ENCODE data around the gene XYLT2.
A peak's percentile ranks its signal among the peaks of the same experiment; 100 is the strongest.
"Not testable (repeated sequence)": the region's sequence is repeated elsewhere in the genome, so short reads cannot be mapped to it uniquely, and the experiment has no call there.

Gene XYLT2

DNA sequence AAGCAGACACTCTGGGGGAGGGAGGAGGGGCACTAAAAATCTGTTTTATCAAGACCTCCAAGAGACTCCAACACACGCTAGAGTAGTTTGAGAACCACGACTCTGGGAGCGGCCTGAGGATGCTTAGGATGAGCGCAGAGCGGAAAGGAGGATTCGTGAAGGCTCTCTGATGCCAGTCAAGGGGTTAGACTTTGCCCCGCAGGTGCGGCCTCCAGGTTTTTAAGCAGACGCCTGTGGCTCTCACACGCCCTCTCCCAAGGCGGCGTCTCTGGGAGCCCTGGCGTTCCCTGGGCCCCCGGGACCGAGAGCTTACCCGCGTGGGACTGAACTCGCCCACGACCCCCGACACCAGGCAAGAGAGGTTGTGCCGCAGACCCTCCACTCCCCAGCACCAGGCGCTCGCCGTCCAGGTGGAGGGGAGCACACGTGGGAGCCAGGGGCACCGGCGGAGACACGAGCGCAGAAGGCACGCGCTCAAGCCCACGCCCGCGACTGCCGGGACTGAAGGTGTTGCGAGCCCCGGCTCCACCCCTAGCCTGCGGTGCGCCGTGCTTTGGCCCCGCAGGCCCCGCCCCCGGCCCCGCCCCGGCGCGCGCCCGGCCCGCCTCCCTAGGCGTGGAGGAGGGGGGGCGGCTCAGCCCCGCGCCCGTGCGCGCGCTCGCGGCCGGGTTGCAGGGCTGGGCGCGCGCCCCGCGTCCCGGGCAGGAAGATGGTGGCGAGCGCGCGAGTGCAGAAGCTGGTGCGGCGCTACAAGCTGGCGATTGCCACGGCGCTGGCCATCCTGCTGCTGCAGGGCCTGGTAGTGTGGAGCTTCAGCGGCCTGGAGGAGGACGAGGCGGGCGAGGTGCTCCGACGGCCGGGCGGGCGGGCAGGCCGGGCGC is at the start of gene XYLT2:
XYLT2 (plus strand) TSS at position 695 of the 881 bp plus-strand sequence; CDS start at position 710, 15 bp downstream.
- DNase-seq (peak; percentile 86 to 89), ATAC-seq (peak; percentile 90)
- peak within 1 kb of the TSS; percentile 98 to 99 for H3K27ac Mint-ChIP-seq
- peaks cover 49% of the 10 kb centered on the region for H3K4me1 Mint-ChIP-seq
- no peaks in the 10 kb centered on the region for H3K9me3 Mint-ChIP-seq
- H3K27me3 Mint-ChIP-seq, result no peaks in the 10 kb centered on the region
- H3K4me3 Mint-ChIP-seq, result peak within 1 kb of the TSS; percentile 92 to 97

DNA sequence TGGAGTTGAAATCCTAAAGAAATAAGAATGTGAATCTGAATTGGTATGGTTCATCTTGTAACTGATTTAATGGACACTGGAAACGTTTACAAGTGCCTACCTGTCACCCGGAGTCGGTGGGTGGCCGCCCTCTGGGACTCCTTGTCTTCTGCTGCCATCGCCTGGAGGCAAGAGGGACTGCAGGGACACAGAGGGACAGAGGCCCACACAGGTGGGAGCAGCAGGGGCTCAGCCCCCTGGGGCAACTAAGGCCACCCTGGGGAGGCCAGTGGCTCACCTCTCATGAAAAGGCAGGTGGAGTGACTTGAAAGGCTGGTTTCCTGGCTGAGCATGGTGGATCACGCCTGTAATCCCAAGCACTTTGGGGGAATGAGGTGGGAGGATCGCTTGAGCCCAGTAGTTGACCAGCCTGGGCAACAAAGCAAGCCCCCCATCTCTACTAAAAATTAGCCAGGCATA is 48.5 kb upstream of the XYLT2 start:
- Mint-ChIP-seq H3K9me3 (no peaks in the 10 kb centered on the region), H3K4me1 (peaks cover 6% of the 10 kb centered on the region), H3K27ac (no peak overlapping the region), H3K4me3 (no peak overlapping the region), H3K27me3 (peaks cover 7% of the 10 kb centered on the region)
- DNase-seq (peak; percentile 84 to 86), ATAC-seq (peak; percentile 96)

GRCh38 chr17:50298018-50298417 is 47.9 kb upstream of the XYLT2 start:
- H3K4me1 Mint-ChIP-seq, result peaks cover 6% of the 10 kb centered on the region
- ATAC-seq, result no peak
- no peaks in the 10 kb centered on the region for H3K9me3 Mint-ChIP-seq
- H3K4me3 Mint-ChIP-seq, result no peak overlapping the region
- H3K27me3 Mint-ChIP-seq, result peaks cover 7% of the 10 kb centered on the region
- H3K27ac Mint-ChIP-seq, result no peak overlapping the region
- no peak for DNase-seq

- no peak for DNase-seq
- Mint-ChIP-seq H3K27me3 (peaks cover 16% of the 10 kb centered on the region), H3K9me3 (no peaks in the 10 kb centered on the region), H3K4me1 (peaks cover 12% of the 10 kb centered on the region), H3K4me3 (no peak overlapping the region), H3K27ac (no peak overlapping the region)
- no peak for ATAC-seq
Measured at GRCh38 chr17:50299776-50300175, 46.1 kb upstream of the XYLT2 start.

- H3K4me3 Mint-ChIP-seq, ATAC-seq, H3K27ac Mint-ChIP-seq, H3K9me3 Mint-ChIP-seq, DNase-seq: not testable (repeated sequence)
- Mint-ChIP-seq H3K4me1 (peaks cover 20% of the 10 kb centered on the region), H3K27me3 (peaks cover 26% of the 10 kb centered on the region)
Measured at GRCh38 chr17:50300824-50301223, 45.1 kb upstream of the XYLT2 start.

DNA sequence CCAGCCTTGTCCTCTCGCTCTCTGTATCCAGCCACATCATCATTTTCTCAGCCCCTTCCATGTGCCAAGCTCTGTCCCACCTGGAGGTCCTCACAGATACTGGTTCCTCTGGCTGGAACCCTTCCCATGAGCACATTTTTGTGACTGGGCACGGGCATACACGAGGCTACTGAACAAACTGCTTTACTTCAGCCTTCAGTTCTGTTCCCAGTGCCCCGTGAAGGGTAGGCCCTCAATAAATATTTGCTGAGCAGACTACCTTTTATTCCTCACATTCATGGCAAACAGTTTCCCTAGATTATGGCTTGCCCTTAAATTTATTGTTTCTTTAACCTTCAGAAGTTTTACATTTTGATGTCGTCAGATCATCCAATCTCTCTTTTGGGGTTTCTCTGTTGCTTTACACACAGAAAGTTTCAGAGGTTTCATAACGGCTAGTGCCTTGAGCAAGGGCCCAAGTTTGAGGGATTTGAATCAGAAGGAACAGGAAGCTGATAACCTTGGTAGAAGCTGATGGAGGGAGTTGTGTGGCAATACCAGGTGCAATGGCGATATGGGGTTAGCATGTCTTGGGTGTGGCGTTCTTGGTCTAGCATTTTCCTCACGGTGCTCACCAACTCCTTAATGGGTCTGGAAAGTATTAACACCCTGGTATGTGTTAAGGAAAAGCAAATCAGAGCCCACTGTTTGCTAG is 43.9 kb upstream of the XYLT2 start:
- peak; percentile 46 for ATAC-seq
- Mint-ChIP-seq H3K27me3 (peaks cover 36% of the 10 kb centered on the region), H3K4me3 (no peak overlapping the region), H3K27ac (peak overlapping the region in 1 of 2 donors; percentile 42), H3K9me3 (no peaks in the 10 kb centered on the region), H3K4me1 (peaks cover 20% of the 10 kb centered on the region)
- DNase-seq, result no peak

GRCh38 chr17:50303051-50303450 is 42.9 kb upstream of the XYLT2 start:
- Mint-ChIP-seq H3K27ac (no peak overlapping the region), H3K4me1 (peaks cover 18% of the 10 kb centered on the region), H3K4me3 (no peak overlapping the region)

GRCh38 chr17:50303596-50303995 is 42.3 kb upstream of the XYLT2 start:
- peak overlapping the region in 1 of 2 donors; percentile 68 for H3K27ac Mint-ChIP-seq
- ATAC-seq, result no peak
- no peak for DNase-seq
- H3K9me3 Mint-ChIP-seq, result no peaks in the 10 kb centered on the region
- peaks cover 36% of the 10 kb centered on the region for H3K27me3 Mint-ChIP-seq
- H3K4me1 Mint-ChIP-seq, result peaks cover 22% of the 10 kb centered on the region
- no peak overlapping the region for H3K4me3 Mint-ChIP-seq

More at GRCh38 chr17:50303051-50303450, 42.9 kb upstream of the XYLT2 start:
- Mint-ChIP-seq H3K9me3 (no peaks in the 10 kb centered on the region), H3K27me3 (peaks cover 36% of the 10 kb centered on the region)
- DNase-seq (no peak), ATAC-seq (no peak)

GRCh38 chr17:50304781-50305404 is 41.0 kb upstream of the XYLT2 start:
- peak overlapping the region; percentile 93 to 96 for H3K27ac Mint-ChIP-seq
- ATAC-seq (peak; percentile 66), DNase-seq (peak in 1 of 2 donors; percentile 25)
- no peaks in the 10 kb centered on the region for H3K9me3 Mint-ChIP-seq
- peaks cover 32% of the 10 kb centered on the region for H3K4me1 Mint-ChIP-seq
- H3K27me3 Mint-ChIP-seq, result peaks cover 36% of the 10 kb centered on the region
- peak overlapping the region in 1 of 2 donors; percentile 37 for H3K4me3 Mint-ChIP-seq

GRCh38 chr17:50307654-50308053 is 38.3 kb upstream of the XYLT2 start:
- Mint-ChIP-seq H3K4me3 (no peak overlapping the region), H3K4me1 (peaks cover 51% of the 10 kb centered on the region), H3K9me3 (no peaks in the 10 kb centered on the region), H3K27ac (peak overlapping the region in 1 of 2 donors; percentile 76), H3K27me3 (peaks cover 41% of the 10 kb centered on the region)
- no peak for ATAC-seq
- DNase-seq, result no peak

GRCh38 chr17:50308666-50309065 is 37.3 kb upstream of the XYLT2 start:
- H3K4me1 Mint-ChIP-seq, result peaks cover 51% of the 10 kb centered on the region
- no peak for DNase-seq
- ATAC-seq, result no peak
- H3K27ac Mint-ChIP-seq, result peak overlapping the region; percentile 22 to 42
- H3K27me3 Mint-ChIP-seq, result peaks cover 41% of the 10 kb centered on the region
- H3K9me3 Mint-ChIP-seq, result no peaks in the 10 kb centered on the region
- H3K4me3 Mint-ChIP-seq, result peak overlapping the region; percentile 22 to 65

GRCh38 chr17:50310455-50311111 is 35.3 kb upstream of the XYLT2 start:
- Mint-ChIP-seq H3K4me1 (peaks cover 38% of the 10 kb centered on the region), H3K9me3 (no peaks in the 10 kb centered on the region), H3K27me3 (peaks cover 24% of the 10 kb centered on the region), H3K4me3 (peak overlapping the region; percentile 65 to 74), H3K27ac (peak overlapping the region in 1 of 2 donors; percentile 84)
- ATAC-seq (peak; percentile 13), DNase-seq (no peak)

DNA sequence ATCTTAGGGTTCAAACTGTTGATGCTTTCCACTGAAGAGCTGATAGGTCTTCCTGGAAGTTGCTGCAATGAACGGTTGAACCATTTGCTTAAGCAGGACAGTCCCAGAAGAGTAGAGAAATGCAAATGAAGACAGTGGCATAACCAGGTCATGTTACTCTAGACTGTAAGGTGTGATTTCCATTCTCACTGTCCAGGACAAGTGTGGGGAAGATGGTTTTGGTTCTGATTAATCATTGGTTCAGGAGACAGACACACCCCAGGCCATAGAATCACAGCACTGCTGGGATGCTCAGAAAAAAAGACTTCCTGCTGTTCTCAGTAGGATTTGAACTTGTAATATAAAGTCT is 34.8 kb upstream of the XYLT2 start:
- Mint-ChIP-seq H3K27me3 (peaks cover 19% of the 10 kb centered on the region), H3K27ac (peak overlapping the region in 1 of 2 donors; percentile 84), H3K4me1 (peaks cover 38% of the 10 kb centered on the region), H3K4me3 (peak overlapping the region; percentile 65 to 74), H3K9me3 (no peaks in the 10 kb centered on the region)
- ATAC-seq (peak; percentile 94), DNase-seq (peak in 1 of 2 donors; percentile 28)

GRCh38 chr17:50311483-50311882 is 34.4 kb upstream of the XYLT2 start:
- Mint-ChIP-seq H3K27ac (no peak overlapping the region), H3K4me3 (peak overlapping the region in 1 of 2 donors; percentile 65), H3K4me1 (peaks cover 38% of the 10 kb centered on the region), H3K27me3 (peaks cover 15% of the 10 kb centered on the region), H3K9me3 (no peaks in the 10 kb centered on the region)
- DNase-seq, result no peak
- no peak for ATAC-seq

DNA sequence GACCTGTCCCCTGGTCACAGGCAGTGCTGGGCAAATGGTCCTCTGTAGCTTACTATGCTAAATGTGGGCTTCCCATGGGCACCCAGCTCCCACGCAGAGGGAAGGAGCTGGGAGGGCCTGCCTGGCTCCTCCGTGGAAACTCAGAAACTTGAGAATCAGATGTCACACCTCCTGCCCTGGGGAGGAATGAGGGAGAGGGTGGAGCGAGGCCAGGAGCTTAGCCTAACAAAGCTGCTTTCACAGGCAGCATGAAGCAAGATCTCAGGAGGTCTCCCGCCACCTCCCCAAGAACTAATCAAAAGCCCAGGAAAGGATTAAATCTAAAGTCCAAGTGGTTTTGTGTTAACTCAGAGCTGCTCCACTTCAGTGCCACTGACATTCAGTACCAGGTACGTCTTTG is 33.6 kb upstream of the XYLT2 start:
- Mint-ChIP-seq H3K9me3 (no peaks in the 10 kb centered on the region), H3K4me3 (no peak overlapping the region), H3K4me1 (peaks cover 38% of the 10 kb centered on the region), H3K27me3 (peaks cover 12% of the 10 kb centered on the region), H3K27ac (no peak overlapping the region)
- no peak for DNase-seq
- no peak for ATAC-seq

All from stimulated activated naive CD8-positive, alpha-beta T cell treated with anti-CD3 and anti-CD28 coated beads, Interleukin-15, amount 100 ng/mL, for 72 hours (primary cell).